LNCaP clone FGC (cell line): ENCODE results near the gene PDE3B.
"Not testable (repeated sequence)": the region's sequence is repeated elsewhere in the genome, so short reads cannot be mapped to it uniquely, and the experiment has no call there.

Experiments
- DNase-seq: peaks from one replicate; pipeline ENCODE4 v3.0.0-alpha.2; 2011; ENCODE audit warnings: low read depth
- H3K4me3 ChIP-seq: 2 replicates; pipeline ENCODE4 v1.5.1; 2011; ENCODE audit warnings: mild to moderate bottlenecking, low read depth, low read length, control low read depth
- TF ChIP-seq, protein P1 (sequence below): IDR thresholded peaks from 2 replicates; pipeline ENCODE4 v1.5.1; 2012; ENCODE audit warnings: mild to moderate bottlenecking; ENCODE audit not compliant: control insufficient read depth, insufficient read depth; ENCODE audit errors: extremely low read depth

PDE3B gene

GRCh38 chr11:14861680-14862079, 218.1 kb downstream of the PDE3B start:
- TF ChIP-seq, protein P1, sequence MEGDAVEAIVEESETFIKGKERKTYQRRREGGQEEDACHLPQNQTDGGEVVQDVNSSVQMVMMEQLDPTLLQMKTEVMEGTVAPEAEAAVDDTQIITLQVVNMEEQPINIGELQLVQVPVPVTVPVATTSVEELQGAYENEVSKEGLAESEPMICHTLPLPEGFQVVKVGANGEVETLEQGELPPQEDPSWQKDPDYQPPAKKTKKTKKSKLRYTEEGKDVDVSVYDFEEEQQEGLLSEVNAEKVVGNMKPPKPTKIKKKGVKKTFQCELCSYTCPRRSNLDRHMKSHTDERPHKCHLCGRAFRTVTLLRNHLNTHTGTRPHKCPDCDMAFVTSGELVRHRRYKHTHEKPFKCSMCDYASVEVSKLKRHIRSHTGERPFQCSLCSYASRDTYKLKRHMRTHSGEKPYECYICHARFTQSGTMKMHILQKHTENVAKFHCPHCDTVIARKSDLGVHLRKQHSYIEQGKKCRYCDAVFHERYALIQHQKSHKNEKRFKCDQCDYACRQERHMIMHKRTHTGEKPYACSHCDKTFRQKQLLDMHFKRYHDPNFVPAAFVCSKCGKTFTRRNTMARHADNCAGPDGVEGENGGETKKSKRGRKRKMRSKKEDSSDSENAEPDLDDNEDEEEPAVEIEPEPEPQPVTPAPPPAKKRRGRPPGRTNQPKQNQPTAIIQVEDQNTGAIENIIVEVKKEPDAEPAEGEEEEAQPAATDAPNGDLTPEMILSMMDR: no peak
- no peak overlapping the region for H3K4me3 ChIP-seq
- no peak for DNase-seq

DNA sequence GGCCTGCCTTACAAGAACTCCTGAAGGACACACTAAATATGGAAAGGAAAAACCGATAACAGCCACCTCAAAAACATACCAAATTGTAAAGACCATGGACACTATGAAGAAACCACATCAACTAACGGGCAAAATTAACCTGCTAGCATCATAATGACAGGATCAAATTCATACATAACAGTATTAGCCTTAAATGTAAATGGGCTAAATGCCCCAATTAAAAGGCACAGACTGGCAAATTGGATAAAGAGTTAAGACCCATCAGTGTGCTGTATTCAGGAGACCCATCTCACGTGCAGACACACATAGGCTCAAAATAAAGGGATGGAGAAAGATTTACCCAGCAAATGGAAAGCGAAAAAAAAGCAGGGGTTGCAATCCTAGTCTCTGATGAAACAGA, 220.2 kb downstream of the PDE3B start:
- not testable (repeated sequence) for H3K4me3 ChIP-seq, DNase-seq

- TF ChIP-seq, protein P1: no peak
- no peak overlapping the region for H3K4me3 ChIP-seq
- DNase-seq: no peak
These were observed 228.4 kb downstream of the PDE3B start for GRCh38 chr11:14872032-14872431.

GRCh38 chr11:14873632-14874031, 230.0 kb downstream of the PDE3B start:
- TF ChIP-seq, protein P1: no peak
- DNase-seq: no peak
- no peak overlapping the region for H3K4me3 ChIP-seq

GRCh38 chr11:14875163-14875562, 231.6 kb downstream of the PDE3B start:
- TF ChIP-seq, protein P1: no peak
- DNase-seq: no peak
- H3K4me3 ChIP-seq: no peak overlapping the region

- no peak overlapping the region for H3K4me3 ChIP-seq
- TF ChIP-seq, protein P1: no peak
- no peak for DNase-seq
These were observed 238.1 kb downstream of the PDE3B start for GRCh38 chr11:14881576-14882193.

- TF ChIP-seq, protein P1: no peak
- no peak for DNase-seq
- no peak overlapping the region for H3K4me3 ChIP-seq
These were observed 238.6 kb downstream of the PDE3B start for GRCh38 chr11:14882196-14882595.

GRCh38 chr11:14883683-14884082, 240.1 kb downstream of the PDE3B start:
- not testable (repeated sequence) for H3K4me3 ChIP-seq, DNase-seq
